CD1c-positive myeloid dendritic cell (primary cell): Measurements from ENCODE around the gene DOCK7.
"Not testable (repeated sequence)": the region's sequence is repeated elsewhere in the genome, so short reads cannot be mapped to it uniquely, and the experiment has no call there.

ENCODE experiments used
- DNase-seq: peaks from one replicate; pipeline ENCODE4 v3.0.0-alpha.2; 2016; ENCODE audit errors: extremely low spot score

Gene DOCK7

GRCh38 chr1:62536865-62537264 is 151.3 kb downstream of the DOCK7 start:
- no peak for DNase-seq

DNA sequence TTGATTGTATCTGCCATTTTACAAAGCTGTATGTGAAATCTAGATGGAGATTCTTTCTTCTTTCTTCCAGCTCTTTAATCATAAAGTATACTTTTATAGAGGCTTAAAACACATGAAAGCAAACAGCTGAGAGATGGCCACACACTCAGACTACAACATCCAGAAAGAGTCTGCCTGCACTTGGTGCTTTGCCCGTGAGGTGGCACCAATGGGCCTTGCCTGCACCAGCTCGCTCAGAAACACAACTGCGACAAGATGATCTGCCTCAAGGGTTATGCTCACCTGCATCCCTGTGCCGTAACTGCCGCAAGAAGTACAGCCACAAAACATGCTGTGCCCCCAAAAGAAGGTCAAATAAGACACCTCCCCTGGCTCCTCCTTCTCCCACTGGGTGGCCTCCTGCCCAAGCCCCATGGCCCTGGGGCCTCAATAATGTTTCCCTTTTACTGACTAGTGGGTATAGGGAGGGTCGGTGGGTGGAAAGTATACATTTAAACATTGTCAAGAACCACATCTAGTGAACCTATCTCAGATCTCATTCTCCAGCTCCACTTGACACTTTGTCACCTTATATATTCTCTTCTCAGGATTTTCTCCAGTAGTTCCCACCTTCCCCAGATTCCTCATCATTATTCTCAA is 157.6 kb downstream of the DOCK7 start:
- no peak for DNase-seq

- DNase-seq, result no peak
Measured at GRCh38 chr1:62529227-62529626, 159.0 kb downstream of the DOCK7 start.

GRCh38 chr1:62528015-62528414 is 160.2 kb downstream of the DOCK7 start:
- peak; percentile 33 for DNase-seq

DNA sequence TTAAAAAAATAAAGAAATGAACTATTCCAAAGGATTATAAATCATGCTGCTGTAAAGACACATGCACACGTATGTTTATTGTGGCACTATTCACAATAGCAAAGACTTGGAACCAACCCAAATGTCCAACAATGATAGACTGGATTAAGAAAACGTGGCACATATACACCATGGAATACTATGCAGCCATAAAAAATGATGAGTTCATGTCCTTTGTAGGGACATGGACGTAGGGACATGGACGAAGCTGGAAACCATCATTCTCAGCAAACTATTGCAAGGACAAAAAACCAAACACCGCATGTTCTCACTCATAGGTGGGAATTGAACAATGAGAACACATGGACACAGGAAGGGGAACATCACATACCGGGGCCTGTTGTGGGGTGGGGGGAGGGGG is 160.8 kb downstream of the DOCK7 start:
- DNase-seq, result not testable (repeated sequence)

GRCh38 chr1:62523860-62524259 is 164.3 kb downstream of the DOCK7 start:
- no peak for DNase-seq

DNA sequence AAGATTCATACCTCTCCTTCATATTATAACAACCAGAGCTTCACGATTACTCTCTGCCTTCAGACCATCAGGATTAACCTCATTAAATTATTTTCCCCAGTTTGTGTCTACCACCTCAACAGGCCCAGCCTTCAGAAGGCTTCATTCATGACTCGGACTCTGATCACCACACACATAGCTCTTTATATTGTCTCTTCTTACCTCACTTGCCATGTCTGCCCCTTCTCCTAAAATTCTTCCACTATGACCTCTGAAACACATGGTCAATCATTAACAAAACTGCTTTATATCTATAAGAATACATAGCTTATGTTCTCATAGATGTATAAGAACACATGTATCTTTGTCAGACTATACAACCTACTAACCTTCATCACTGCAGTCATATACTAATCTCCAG is 171.6 kb downstream of the DOCK7 start:
- DNase-seq, result no peak

DNA sequence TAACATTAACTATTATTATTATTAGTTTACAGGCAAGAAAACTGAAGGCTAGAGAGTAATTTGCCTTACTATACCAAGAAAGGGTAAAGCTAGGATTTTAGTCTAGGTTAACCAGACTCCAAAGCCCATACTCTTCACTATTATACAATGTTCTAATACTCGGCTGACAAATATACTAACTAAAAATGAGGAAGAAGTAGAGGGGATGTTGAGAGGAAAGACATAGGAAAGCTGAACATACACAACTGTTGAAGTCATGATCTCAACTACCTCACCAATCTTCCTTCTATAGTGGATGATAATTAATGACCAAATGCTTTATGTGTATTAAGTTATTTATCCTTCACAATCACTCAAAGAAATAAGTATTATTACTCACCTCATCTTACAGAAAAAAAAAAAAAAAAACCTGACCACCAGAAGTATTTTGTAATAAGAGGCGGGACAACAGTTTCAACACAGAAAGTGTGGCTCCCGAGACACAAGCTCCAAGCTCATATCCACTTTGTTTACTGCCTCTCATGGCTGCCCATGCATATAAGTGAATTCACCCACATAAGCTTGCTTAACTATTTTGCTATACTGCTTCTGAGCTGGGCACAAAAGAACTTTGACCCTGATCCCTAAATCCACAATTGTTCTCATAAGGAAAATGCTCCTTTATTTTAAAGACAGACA is 173.3 kb downstream of the DOCK7 start:
- DNase-seq, result peak; percentile 19

- DNase-seq, result no peak
Measured at GRCh38 chr1:62513013-62513412, 175.2 kb downstream of the DOCK7 start.

- no peak for DNase-seq
Measured at GRCh38 chr1:62509028-62509427, 179.2 kb downstream of the DOCK7 start.

DNA sequence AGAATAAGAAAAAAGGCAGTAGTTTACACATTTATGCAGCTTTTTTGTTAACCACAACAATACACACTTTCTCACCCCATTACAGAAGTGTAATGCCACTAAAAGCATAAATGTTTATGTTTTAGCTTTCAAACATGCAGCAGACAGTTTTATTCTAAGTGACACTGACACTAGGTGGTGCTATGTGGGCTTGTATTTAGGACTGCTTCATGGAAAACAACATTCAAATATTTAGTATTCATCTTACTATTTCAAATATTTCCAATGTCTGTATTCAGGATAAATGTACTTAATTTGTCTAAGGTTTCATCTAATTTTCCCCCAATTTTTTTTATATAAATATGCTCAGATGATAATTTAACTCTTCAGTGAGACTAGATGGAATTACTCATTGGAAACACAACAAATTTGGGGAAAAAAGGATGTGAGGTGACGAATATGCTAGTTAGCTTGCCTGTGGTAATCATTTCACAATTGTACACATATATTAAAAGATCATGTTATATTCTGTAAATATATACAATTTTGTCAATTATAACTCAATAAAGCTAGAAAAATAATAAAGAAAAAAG is 179.9 kb downstream of the DOCK7 start:
- peak; percentile 49 for DNase-seq

- DNase-seq, result no peak
Measured at GRCh38 chr1:62500210-62500609, 188.0 kb downstream of the DOCK7 start.

DNA sequence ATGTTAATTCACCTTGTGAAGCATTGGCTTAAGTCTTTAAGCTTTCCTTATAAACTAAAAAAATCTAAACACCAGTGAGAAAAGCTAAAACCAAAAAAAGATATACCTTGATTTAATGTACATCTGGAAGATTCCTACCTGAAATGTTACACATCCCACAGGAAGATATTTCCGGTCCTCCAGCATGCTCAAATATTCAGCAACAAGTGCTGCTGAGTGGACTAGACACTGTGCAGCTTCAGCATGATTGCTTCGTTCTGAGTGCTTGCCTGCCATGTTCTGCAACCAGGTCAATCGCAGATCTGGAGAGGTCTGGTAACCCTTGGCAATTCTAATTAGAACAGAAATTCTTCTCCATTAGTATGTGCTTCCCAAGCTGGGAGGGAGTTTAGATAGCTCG is 194.0 kb downstream of the DOCK7 start:
- no peak for DNase-seq

DNA sequence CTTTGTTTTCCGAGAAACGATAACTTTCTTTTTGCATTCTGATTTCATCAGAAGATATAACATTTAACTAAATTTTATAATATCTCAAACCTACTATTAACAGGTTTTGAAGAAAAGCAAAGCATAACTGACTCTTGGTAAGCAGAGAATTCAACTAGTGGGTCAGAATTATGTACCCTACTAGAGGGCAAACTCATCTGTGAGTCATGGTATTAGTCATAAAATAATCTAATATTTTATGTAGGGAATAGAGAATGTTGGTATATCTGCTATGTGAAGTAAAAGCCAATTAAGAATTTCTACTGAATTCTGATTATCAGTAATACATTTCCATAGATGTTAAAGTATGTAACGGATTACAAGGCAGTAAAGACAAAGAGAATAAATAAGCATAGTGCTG is 194.5 kb downstream of the DOCK7 start:
- DNase-seq, result no peak

GRCh38 chr1:62492521-62492920 is 195.7 kb downstream of the DOCK7 start:
- no peak for DNase-seq

GRCh38 chr1:62487956-62488355 is 200.2 kb downstream of the DOCK7 start:
- DNase-seq, result no peak

DNA sequence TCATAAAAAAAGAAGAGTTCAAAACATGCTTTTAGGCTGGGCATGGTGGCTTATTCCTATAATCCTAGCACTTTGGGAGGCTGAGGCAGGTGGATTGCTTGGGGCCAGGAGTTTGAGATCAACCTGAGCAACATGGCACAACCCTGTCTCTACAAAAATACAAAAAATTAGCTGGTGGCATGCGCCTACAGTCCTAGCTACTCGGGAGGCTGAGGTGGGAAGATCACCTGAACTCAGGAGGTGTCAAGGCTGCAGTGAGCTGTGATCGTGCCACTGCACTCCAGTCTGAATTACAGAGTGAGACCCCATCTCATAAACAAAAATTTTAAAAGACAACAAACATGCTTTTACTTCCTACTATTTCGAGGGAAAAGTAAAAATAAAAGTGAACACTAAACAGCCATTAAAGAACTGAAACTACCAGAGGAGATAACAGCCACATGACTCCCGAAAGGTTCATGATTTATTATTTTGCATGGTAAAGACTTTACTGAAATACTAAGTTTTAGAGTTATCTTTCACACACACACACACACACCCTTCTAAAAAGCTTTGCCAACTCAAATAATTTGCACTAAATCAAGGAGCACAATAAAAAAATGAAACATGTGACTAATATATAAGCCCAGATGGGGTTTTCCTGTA is 203.2 kb downstream of the DOCK7 start:
- DNase-seq, result no peak

DNA sequence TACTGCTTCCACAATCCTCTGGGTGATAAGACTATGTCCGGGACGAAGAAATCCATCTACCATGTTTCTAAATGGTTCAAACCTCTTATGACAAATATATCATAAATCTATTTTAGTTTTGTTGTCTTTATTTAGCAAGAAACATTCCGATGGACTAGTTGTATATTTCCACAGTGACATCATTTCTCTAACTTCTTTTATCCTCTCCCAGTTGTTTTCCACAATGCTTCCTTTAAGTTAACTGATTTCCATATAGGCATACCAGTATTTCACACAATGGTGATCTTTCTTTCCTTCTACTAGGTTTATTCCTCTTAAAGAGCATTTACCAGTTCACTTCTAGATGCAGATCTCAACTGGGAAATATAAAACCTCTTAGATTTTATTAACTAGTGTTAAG is 206.5 kb downstream of the DOCK7 start:
- DNase-seq, result no peak

- no peak for DNase-seq
Measured at GRCh38 chr1:62476525-62477219, 211.5 kb downstream of the DOCK7 start.

- DNase-seq, result no peak
Measured at GRCh38 chr1:62467092-62467491, 221.1 kb downstream of the DOCK7 start.

GRCh38 chr1:62462370-62462769 is 225.8 kb downstream of the DOCK7 start:
- no peak for DNase-seq

GRCh38 chr1:62457955-62458354 is 230.2 kb downstream of the DOCK7 start:
- no peak for DNase-seq
